ENCODE results near the gene FAM210A.

DNA sequence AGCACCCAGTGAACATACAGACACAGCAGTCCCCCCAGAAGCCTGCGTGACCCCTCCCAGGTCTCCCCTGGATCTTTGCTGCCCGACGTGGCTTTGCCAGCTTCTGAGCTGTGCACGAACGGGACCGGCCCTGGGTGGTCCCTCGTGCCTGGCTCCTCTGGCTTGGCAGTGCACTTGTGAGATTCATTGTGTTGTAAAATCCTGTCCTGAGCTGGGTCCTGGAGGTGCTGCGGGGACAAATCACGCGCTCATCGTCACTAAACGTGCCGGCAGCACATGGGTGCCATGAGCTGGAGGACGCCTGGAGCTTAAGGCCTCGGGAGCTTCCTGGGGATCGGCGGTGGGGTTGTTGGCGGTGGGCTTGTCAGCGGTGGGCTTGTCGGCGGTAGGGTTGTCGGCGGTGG lies 104.9 kb downstream of the FAM210A start:
- no peak for TF ChIP-seq CTCF (IDR thresholded peaks at IDR 0.05; ENCODE audit: low read depth, low read length)
- no peak for TF ChIP-seq EZH2phosphoT487 (IDR thresholded peaks at IDR 0.05; ENCODE audit: low read depth)

Measured in OCI-LY3 (cell line).